HCT116 (cell line): Measurements from ENCODE around the gene ATXN7L1. TPM values are rescaled to one million over a fixed set of nuclear protein-coding genes. Genes with fewer than 3 reads are reported as not detected.

ENCODE experiments used
- ATAC-seq: fragments of 200-7000 bp; cut with Tn5 transposase; 2 replicates; pipeline ENCODE4 v1.9.1; 2020; ENCODE audit warnings: mild to moderate bottlenecking, moderate library complexity
- BruUV-seq: library from RNA; stranded (reverse); fragments of 400-500 nt; replicated peaks from 2 replicates; lab custom pipeline; 2021; lab: Mats Ljungman, UMichigan
- CTCF ChIA-PET: fragments of 300-600 bp; sonication (Branson Sonifier 250); formaldehyde crosslinking; loops from one replicate; lab custom pipeline; 2021; ENCODE audit warnings: antibody characterized with exemption; lab: Charles Lee
- POLR2A ChIA-PET: fragments of 300-600, 350-600 bp; sonication (Branson Sonifier 250); formaldehyde crosslinking; loops from one replicate; lab custom pipeline; 2021; ENCODE audit warnings: antibody characterized with exemption; lab: Charles Lee
- RAD21 ChIA-PET, 2 experiments: fragments of 300-600 bp; sonication (Branson Sonifier 250); formaldehyde crosslinking; loops; one replicate each; lab custom pipeline; 2023; ENCODE audit warnings: low total read pairs in 2 of 2; ENCODE audit not compliant: uncharacterized antibody in 2 of 2, unreplicated experiment in 2 of 2, low non-redundant PET in 1 of 2; lab: Charles Lee
- DNase-seq: peaks from one replicate; pipeline ENCODE4 v3.0.0-alpha.2; 2010; ENCODE audit warnings: low read depth, low spot score
- H2AFZ ChIP-seq: fragments of 200-600 bp; shearing (Covaris generic), sonication (generic); 2 replicates; pipeline ENCODE4 v1.6.1; 2017; ENCODE audit warnings: low read depth, mixed run types, mixed read lengths, antibody characterized with exemption, low read length; ENCODE audit not compliant: poor library complexity, severe bottlenecking
- H3K27ac ChIP-seq: 2 replicates; pipeline ENCODE4 v1.5.1; 2012; ENCODE audit warnings: low read depth, low read length
- H3K27me3 ChIP-seq: fragments of 200-600 bp; sonication (generic); 2 replicates; pipeline ENCODE4 v1.6.1; 2016; ENCODE audit warnings: mixed run types, low read length, mixed read lengths; ENCODE audit not compliant: insufficient read depth
- H3K36me3 ChIP-seq, 2 experiments: fragments of 200-500 bp in 1 of 2; fragments of 200-600 bp in 1 of 2; sonication (Bioruptor generic) in 1 of 2; sonication (generic) in 1 of 2; 2 replicates each; pipeline versions ENCODE4 v1.5.1 to v1.6.1; 2014 to 2016; ENCODE audit warnings: low read length in 2 of 2, inconsistent platforms in 1 of 2, mixed read lengths in 1 of 2, mixed run types in 1 of 2; ENCODE audit not compliant: insufficient read depth in 2 of 2, control insufficient read depth in 1 of 2
- H3K4me1 ChIP-seq, 2 experiments: fragments of 200-600 bp in 1 of 2; sonication (generic) in 1 of 2; 2 replicates each; pipeline versions ENCODE4 v1.5.1 to v1.6.1; 2012 to 2017; ENCODE audit warnings: low read length in 2 of 2, inconsistent platforms in 1 of 2, mild to moderate bottlenecking in 1 of 2, mixed read lengths in 1 of 2, mixed run types in 1 of 2, moderate library complexity in 1 of 2; ENCODE audit not compliant: insufficient read depth in 2 of 2, control insufficient read depth in 1 of 2
- H3K4me2 ChIP-seq: fragments of 200-600 bp; sonication (generic); 2 replicates; pipeline ENCODE4 v1.6.1; 2017; ENCODE audit warnings: mixed run types, low read length, mixed read lengths
- H3K4me3 ChIP-seq, 2 experiments: fragments of 200-600 bp in 1 of 2; sonication (generic) in 1 of 2; replicated peaks in 1 of 2; 2 replicates each; pipeline ENCODE4 v1.5.1; 2011 to 2016; ENCODE audit warnings: low read length in 2 of 2, control low read depth in 1 of 2, low read depth in 1 of 2, mild to moderate bottlenecking in 1 of 2, mixed read lengths in 1 of 2, mixed run types in 1 of 2
- H3K79me2 ChIP-seq: fragments of 200-600 bp; sonication (generic); 2 replicates; pipeline ENCODE4 v1.6.1; 2017; ENCODE audit warnings: mild to moderate bottlenecking, mixed run types, low read length, moderate library complexity, mixed read lengths; ENCODE audit not compliant: insufficient read depth
- H3K9ac ChIP-seq: fragments of 200-600 bp; sonication (generic); 2 replicates; pipeline ENCODE4 v1.6.1; 2016; ENCODE audit warnings: low read length, mixed read lengths
- H3K9me2 ChIP-seq: fragments of 200-600 bp; sonication (generic), shearing (Covaris generic); 2 replicates; pipeline ENCODE4 v1.6.1; 2017; ENCODE audit warnings: mixed run types, mild to moderate bottlenecking, moderate library complexity; ENCODE audit not compliant: insufficient read depth
- H3K9me3 ChIP-seq, 2 experiments: fragments of 200-500 bp in 1 of 2; fragments of 200-600 bp in 1 of 2; sonication (Bioruptor generic) in 1 of 2; sonication (generic) in 1 of 2; 2 replicates each; pipeline ENCODE4 v1.6.1; 2014 to 2017; ENCODE audit warnings: low read length in 2 of 2, mixed read lengths in 2 of 2, inconsistent platforms in 1 of 2, low read depth in 1 of 2, mild to moderate bottlenecking in 1 of 2, mixed run types in 1 of 2, moderate library complexity in 1 of 2; ENCODE audit not compliant: control insufficient read depth in 1 of 2, insufficient read depth in 1 of 2
- H4K20me1 ChIP-seq: fragments of 200-600 bp; sonication (generic), shearing (Covaris generic); 2 replicates; pipeline ENCODE4 v1.6.1; 2017; ENCODE audit warnings: mixed run types, mild to moderate bottlenecking, moderate library complexity; ENCODE audit not compliant: insufficient read depth
- ATF3 ChIP-seq: IDR thresholded peaks from 2 replicates; pipeline ENCODE4 v1.6.1; 2012
- CBX3 ChIP-seq: IDR thresholded peaks from 2 replicates; pipeline ENCODE4 v1.6.1; 2012; ENCODE audit warnings: low read depth
- EGR1 ChIP-seq: IDR thresholded peaks from 2 replicates; pipeline ENCODE4 v1.6.1; 2012; ENCODE audit warnings: low read depth
- ELF1 ChIP-seq: IDR thresholded peaks from 2 replicates; pipeline ENCODE4 v1.6.1; 2012; ENCODE audit warnings: low read depth, borderline replicate concordance
- JUND ChIP-seq: IDR thresholded peaks from 2 replicates; pipeline ENCODE4 v1.6.1; 2012
- POLR2A ChIP-seq: IDR thresholded peaks from 2 replicates; pipeline ENCODE4 v1.7.0; 2011; ENCODE audit warnings: borderline replicate concordance; ENCODE audit not compliant: insufficient read depth, insufficient read length; ENCODE audit errors: extremely low read depth
- REST ChIP-seq: IDR thresholded peaks from 2 replicates; pipeline ENCODE4 v1.6.1; 2012; ENCODE audit warnings: low read depth
- TCF7L2 ChIP-seq: IDR thresholded peaks from 2 replicates; pipeline ENCODE4 v1.7.0; 2011; ENCODE audit warnings: borderline replicate concordance, inconsistent platforms; ENCODE audit not compliant: insufficient read depth, insufficient read length; ENCODE audit errors: extremely low read depth
- YY1 ChIP-seq: IDR thresholded peaks from 2 replicates; pipeline ENCODE4 v1.6.1; 2011; ENCODE audit warnings: low read length, low read depth, moderate library complexity, mild to moderate bottlenecking; ENCODE audit not compliant: insufficient replicate concordance; ENCODE audit errors: extremely low read depth
- ZFX ChIP-seq: fragments of 450-650 bp; IDR thresholded peaks from 2 replicates; pipeline ENCODE4 v1.6.1; 2017
- intact Hi-C: fragments of 100-400 bp; cut with micrococcal nuclease; formaldehyde crosslinking; loops from 2 replicates; pipeline ENCODE4 v1.10.0; 2022
- total RNA-seq: library from RNA; stranded (reverse); gene quantifications from one replicate; pipeline ENCODE4 v1.2.1, GENCODE V29; 2021; ENCODE audit not compliant: unreplicated experiment

Gene ATXN7L1
- total RNA-seq, 1 experiment from 2014 or later, result 11.5 TPM

GRCh38 chr7:105741982-105742381 lies 134.4 kb downstream of the ATXN7L1 start:
- TF ChIP-seq ZFX (no peak), JUND (no peak), YY1 (no peak), REST (no peak), TCF7L2 (no peak), ATF3 (no peak), POLR2A (no peak), EGR1 (no peak), CBX3 (no peak), ELF1 (no peak)
- TF ChIP-seq, all 23 proteins: peak for 0
- Histone ChIP-seq H3K27me3 (no peaks in the 10 kb centered on the region), H3K9me3 (no peaks in the 10 kb centered on the region), H2AFZ (no peak overlapping the region), H3K4me1 (no peaks in the 10 kb centered on the region), H3K36me3 (no peaks in the 10 kb centered on the region), H3K79me2 (no peaks in the 10 kb centered on the region), H3K4me2 (no peak overlapping the region), H3K4me3 (no peak overlapping the region), H3K9me2 (no peaks in the 10 kb centered on the region), H3K27ac (no peak overlapping the region), H3K9ac (no peak overlapping the region), H4K20me1 (no peaks in the 10 kb centered on the region)
- BruUV-seq, result no TSS peak
- RAD21 ChIA-PET, result no interaction called here
- CTCF ChIA-PET, result no interaction called here
- no peak for DNase-seq
- intact Hi-C loops, result no loop called here
- ATAC-seq, result no peak
- POLR2A ChIA-PET, result no interaction called here
